ENCODE data around the gene TCTA. TPM values are rescaled to one million over a fixed set of nuclear protein-coding genes. Genes with fewer than 3 reads are reported as not detected.

The TCTA gene
- total and polyA plus RNA-seq, 10 of the 15 experiments (the other 5 are each of a cell fraction or from before 2014, with no cell fraction given), result 6.5 to 30.5 (median 18.3) TPM

DNA sequence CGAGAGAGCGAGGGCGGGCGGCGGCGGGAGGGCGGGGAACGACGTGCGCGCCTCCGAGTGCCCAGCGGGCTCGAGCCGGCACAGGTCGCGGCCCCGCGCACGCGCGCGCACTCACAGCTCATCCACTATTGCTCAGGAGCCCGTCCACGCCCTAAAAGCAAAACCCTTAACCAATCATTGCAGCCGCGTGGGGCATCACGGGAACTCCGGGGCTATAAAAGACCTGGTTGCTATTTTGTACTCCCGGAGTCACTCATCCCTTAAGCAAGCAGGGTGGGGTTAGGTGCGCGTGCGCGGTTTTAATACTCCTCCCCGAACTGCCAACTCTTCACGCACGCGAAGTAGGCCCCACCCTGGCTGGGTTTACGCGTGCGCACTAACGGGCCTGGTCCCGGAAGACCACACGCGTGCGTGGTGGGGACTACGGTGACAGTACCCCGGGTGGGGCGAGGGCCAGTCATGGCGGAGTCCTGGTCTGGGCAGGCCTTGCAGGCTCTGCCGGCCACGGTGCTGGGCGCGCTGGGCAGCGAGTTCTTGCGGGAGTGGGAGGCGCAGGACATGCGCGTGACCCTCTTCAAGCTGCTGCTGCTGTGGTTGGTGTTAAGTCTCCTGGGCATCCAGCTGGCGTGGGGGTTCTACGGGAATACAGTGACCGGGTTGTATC is at the start of gene TCTA, which contains the start of gene RHOA (continued):
- TF ChIP-seq MXI1 (IDR thresholded peaks at IDR 0.05; ENCODE audit: low read depth, low read length) (peak; percentile 92), PBX3 (IDR thresholded peaks at IDR 0.05; ENCODE audit: insufficient replicate concordance, low read depth, low read length) (peak; percentile 56), ZNF687 (IDR thresholded peaks at IDR 0.05) (peak; percentile 36), SMAD5 (IDR thresholded peaks at IDR 0.05; ENCODE audit: low read depth) (peak; percentile 90), MEF2A (IDR thresholded peaks at IDR 0.05; ENCODE audit: insufficient read depth, low read depth, low read length) (peak; percentile 87), MTA2 (IDR thresholded peaks at IDR 0.05; ENCODE audit: low read depth) (0 out of 2 replicates have a peak, but pooled peaks have one; percentile 22), TCF3 (IDR thresholded peaks at IDR 0.05; ENCODE audit: borderline replicate concordance, insufficient read depth, low read depth, low read length) (peak; percentile 9; the same call in 1 of the 2 replicates), SMAD1 (IDR thresholded peaks at IDR 0.05; ENCODE audit: low read depth, partially characterized antibody) (peak; percentile 74), FOS (IDR thresholded peaks at IDR 0.05; ENCODE audit: borderline replicate concordance, extremely low read depth, insufficient read length) (no peak), TAF1 (IDR thresholded peaks at IDR 0.05; ENCODE audit: borderline replicate concordance, low read depth, low read length) (peak; percentile 82), NBN (IDR thresholded peaks at IDR 0.05) (peak; percentile 69; the same call in 1 of the 2 replicates), CBFB (IDR thresholded peaks at IDR 0.05; ENCODE audit: low read depth) (peak; percentile 90), YBX1 (IDR thresholded peaks at IDR 0.05) (no peak), MEF2B (IDR thresholded peaks at IDR 0.05; ENCODE audit: partially characterized antibody, poor library complexity, severe bottlenecking) (peak; percentile 66), LARP7 (IDR thresholded peaks at IDR 0.05) (peak; percentile 88; the same call in 1 of the 2 replicates), SIN3A (IDR thresholded peaks at IDR 0.05; ENCODE audit: low read depth, low read length) (no peak)
- TF ChIP-seq, protein P1, sequence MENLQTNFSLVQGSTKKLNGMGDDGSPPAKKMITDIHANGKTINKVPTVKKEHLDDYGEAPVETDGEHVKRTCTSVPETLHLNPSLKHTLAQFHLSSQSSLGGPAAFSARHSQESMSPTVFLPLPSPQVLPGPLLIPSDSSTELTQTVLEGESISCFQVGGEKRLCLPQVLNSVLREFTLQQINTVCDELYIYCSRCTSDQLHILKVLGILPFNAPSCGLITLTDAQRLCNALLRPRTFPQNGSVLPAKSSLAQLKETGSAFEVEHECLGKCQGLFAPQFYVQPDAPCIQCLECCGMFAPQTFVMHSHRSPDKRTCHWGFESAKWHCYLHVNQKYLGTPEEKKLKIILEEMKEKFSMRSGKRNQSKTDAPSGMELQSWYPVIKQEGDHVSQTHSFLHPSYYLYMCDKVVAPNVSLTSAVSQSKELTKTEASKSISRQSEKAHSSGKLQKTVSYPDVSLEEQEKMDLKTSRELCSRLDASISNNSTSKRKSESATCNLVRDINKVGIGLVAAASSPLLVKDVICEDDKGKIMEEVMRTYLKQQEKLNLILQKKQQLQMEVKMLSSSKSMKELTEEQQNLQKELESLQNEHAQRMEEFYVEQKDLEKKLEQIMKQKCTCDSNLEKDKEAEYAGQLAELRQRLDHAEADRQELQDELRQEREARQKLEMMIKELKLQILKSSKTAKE (IDR thresholded peaks at IDR 0.05; ENCODE audit: low read depth, poor library complexity, severe bottlenecking), result no peak
- TF ChIP-seq, protein P2, sequence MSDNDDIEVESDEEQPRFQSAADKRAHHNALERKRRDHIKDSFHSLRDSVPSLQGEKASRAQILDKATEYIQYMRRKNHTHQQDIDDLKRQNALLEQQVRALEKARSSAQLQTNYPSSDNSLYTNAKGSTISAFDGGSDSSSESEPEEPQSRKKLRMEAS (IDR thresholded peaks at IDR 0.05; ENCODE audit: low read depth, low read length), result peak; percentile 79; the same call in 1 of the 2 replicates
